NCI-H526 treated with DMSO at 0.1 percent for 48 hours (cell line): ENCODE measurements around the gene SLC66A2.
A peak's percentile ranks its signal among the peaks of the same experiment; 100 is the strongest.

ENCODE experiments used
- DNase-seq: peaks from one replicate; lab custom pipeline; 2025; lab: John Stamatoyannopoulos, UW

SLC66A2 gene

GRCh38 chr18:79935925-79936324 is 15.5 kb downstream of the SLC66A2 start:
- no peak for DNase-seq

GRCh38 chr18:79935499-79935898 is 16.0 kb downstream of the SLC66A2 start:
- DNase-seq, result no peak

GRCh38 chr18:79935098-79935480 is 16.4 kb downstream of the SLC66A2 start:
- DNase-seq, result no peak

- DNase-seq, result peak; percentile 29
Measured at GRCh38 chr18:79934311-79935097, 16.9 kb downstream of the SLC66A2 start.

- peak; percentile 71 for DNase-seq
Measured at GRCh38 chr18:79933765-79934164, 17.7 kb downstream of the SLC66A2 start.

GRCh38 chr18:79932907-79933306 is 18.5 kb downstream of the SLC66A2 start:
- DNase-seq, result no peak

GRCh38 chr18:79931475-79931874 is 20.0 kb downstream of the SLC66A2 start:
- no peak for DNase-seq

- no peak for DNase-seq
Measured at GRCh38 chr18:79930020-79930642, 21.3 kb downstream of the SLC66A2 start.

GRCh38 chr18:79928563-79928960 is 22.9 kb downstream of the SLC66A2 start:
- DNase-seq, result no peak

GRCh38 chr18:79927607-79928562 is 23.6 kb downstream of the SLC66A2 start:
- no peak for DNase-seq

GRCh38 chr18:79926715-79927606 is 24.5 kb downstream of the SLC66A2 start:
- DNase-seq, result no peak

GRCh38 chr18:79926306-79926705 is 25.1 kb downstream of the SLC66A2 start:
- no peak for DNase-seq

- no peak for DNase-seq
Measured at GRCh38 chr18:79924814-79925731, 26.4 kb downstream of the SLC66A2 start.

- DNase-seq, result no peak
Measured at GRCh38 chr18:79923896-79924585, 27.4 kb downstream of the SLC66A2 start.

GRCh38 chr18:79922971-79923411 is 28.5 kb downstream of the SLC66A2 start:
- no peak for DNase-seq

- DNase-seq, result no peak
Measured at GRCh38 chr18:79921984-79922965, 29.2 kb downstream of the SLC66A2 start.

- no peak for DNase-seq
Measured at GRCh38 chr18:79919089-79919488, 32.4 kb downstream of the SLC66A2 start.

- DNase-seq, result no peak
Measured at GRCh38 chr18:79918615-79919011, 32.8 kb downstream of the SLC66A2 start.
